Nephron (organoid): Measurements from ENCODE around the gene CCDC28A.

ENCODE experiments used
- H3K27ac Mint-ChIP-seq, 3 experiments: 2 replicates each; pipeline ENCODE4 v1.8.0; 2020; ENCODE audit warnings: mixed read lengths in 3 of 3, mild to moderate bottlenecking in 2 of 3, moderate library complexity in 1 of 3
- H3K27me3 Mint-ChIP-seq: 2 replicates; pipeline ENCODE4 v1.8.0; 2021; ENCODE audit warnings: low read depth, mild to moderate bottlenecking, moderate library complexity, mixed read lengths
- H3K36me3 Mint-ChIP-seq: 2 replicates; pipeline ENCODE4 v1.8.0; 2020; ENCODE audit warnings: low read depth, mixed read lengths
- H3K4me1 Mint-ChIP-seq: 2 replicates; pipeline ENCODE4 v1.8.0; 2020; ENCODE audit warnings: mixed read lengths
- H3K4me3 Mint-ChIP-seq, 3 experiments: 2 replicates each; pipeline ENCODE4 v1.8.0; 2020; ENCODE audit warnings: mild to moderate bottlenecking in 3 of 3, mixed read lengths in 3 of 3, moderate library complexity in 2 of 3
- H3K9me3 Mint-ChIP-seq: 2 replicates; pipeline ENCODE4 v1.8.0; 2020; ENCODE audit warnings: mixed read lengths
- TF ChIP-seq, protein P1 (sequence below), 3 experiments: fragments of 200-600 bp; sonication (generic); IDR thresholded peaks; one replicate each; pipeline ENCODE4 v1.5.0; 2021; ENCODE audit warnings: antibody characterized with exemption in 3 of 3; ENCODE audit not compliant: unreplicated experiment in 3 of 3

CCDC28A gene

DNA sequence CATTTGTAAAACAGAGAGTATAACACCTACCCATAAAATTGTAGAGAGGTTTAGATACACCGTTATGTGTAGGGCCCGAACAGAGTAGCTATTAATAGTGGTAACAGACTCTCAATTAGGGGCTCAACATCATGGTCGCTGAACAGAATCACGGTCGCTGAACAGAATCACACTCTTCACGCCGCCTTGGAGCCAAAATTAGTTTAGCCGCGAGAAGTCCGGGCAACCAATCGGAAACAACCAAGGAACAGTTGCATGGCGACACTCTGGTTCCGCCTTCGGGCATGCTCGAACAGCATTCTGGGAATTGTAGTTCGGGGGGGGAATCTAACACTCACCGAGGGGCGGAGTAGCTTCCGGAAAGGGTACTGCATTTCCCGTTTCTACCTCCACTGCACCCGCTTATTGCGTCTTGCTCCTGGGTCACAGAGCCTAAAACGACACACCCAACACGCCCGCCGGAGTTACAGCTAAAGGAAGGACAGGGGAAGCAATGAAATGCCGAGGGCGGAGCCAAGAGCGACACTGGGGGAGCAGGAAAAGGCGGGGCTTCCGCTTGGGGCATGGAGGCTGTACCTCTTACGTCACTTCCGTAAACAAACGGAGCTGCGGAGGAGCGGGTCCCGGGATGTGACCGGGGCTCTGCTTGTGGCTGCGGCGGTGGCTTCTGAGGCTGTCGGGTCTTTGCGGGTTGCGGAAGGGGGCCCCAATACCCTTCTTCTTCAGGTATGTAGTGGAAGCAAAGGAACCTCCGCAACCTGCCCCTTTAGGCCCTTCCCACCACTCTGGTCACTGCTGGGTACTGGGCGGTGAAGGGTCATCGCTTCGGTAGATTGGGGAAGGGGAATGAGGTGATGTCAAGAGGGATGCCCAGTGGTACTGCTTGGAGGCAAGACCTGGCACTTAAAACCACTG, at the start of gene CCDC28A:
TSS of gene CCDC28A (plus strand) at position 593 of the 915 bp plus-strand sequence. CDS start 2,352 bp downstream, outside the sequence.
- Mint-ChIP-seq H3K27ac (peak within 1 kb of the TSS; percentile 98 to 99 (median 99)), H3K4me3 (peak within 1 kb of the TSS; percentile 99 to 100 (median 99)), H3K4me1 (peaks cover 10% of the 10 kb centered on the region), H3K9me3 (no peaks in the 10 kb centered on the region), H3K27me3 (no peaks in the 10 kb centered on the region), H3K36me3 (peaks cover 6% of the 10 kb centered on the region)
- TF ChIP-seq, protein P1, sequence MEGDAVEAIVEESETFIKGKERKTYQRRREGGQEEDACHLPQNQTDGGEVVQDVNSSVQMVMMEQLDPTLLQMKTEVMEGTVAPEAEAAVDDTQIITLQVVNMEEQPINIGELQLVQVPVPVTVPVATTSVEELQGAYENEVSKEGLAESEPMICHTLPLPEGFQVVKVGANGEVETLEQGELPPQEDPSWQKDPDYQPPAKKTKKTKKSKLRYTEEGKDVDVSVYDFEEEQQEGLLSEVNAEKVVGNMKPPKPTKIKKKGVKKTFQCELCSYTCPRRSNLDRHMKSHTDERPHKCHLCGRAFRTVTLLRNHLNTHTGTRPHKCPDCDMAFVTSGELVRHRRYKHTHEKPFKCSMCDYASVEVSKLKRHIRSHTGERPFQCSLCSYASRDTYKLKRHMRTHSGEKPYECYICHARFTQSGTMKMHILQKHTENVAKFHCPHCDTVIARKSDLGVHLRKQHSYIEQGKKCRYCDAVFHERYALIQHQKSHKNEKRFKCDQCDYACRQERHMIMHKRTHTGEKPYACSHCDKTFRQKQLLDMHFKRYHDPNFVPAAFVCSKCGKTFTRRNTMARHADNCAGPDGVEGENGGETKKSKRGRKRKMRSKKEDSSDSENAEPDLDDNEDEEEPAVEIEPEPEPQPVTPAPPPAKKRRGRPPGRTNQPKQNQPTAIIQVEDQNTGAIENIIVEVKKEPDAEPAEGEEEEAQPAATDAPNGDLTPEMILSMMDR (IDR thresholded peaks at IDR 0.05; ENCODE audit: unreplicated experiment in 3 of 3), result no peak

DNA sequence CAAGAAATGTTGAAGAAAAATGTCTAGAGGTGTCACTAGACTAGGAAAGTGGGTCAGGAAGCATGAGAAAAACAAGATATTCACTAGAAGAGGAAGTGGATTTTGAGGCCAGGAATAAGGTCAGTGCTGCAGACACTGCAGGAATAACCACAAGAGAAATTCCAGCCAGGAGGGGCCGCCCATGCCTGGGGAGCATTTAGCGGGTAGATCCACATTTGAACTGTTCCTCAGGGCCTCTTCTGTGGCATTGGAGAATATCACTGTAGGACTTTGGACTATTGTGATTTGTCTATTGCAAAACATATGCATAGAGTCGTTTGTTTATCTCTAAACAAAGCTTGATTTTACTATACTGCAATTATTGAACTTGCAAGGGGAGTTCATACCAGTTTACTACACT, 49.6 kb upstream of the CCDC28A start:
- Mint-ChIP-seq H3K4me3 (no peak overlapping the region), H3K9me3 (peaks cover 2% of the 10 kb centered on the region), H3K27ac (no peak overlapping the region)

DNA sequence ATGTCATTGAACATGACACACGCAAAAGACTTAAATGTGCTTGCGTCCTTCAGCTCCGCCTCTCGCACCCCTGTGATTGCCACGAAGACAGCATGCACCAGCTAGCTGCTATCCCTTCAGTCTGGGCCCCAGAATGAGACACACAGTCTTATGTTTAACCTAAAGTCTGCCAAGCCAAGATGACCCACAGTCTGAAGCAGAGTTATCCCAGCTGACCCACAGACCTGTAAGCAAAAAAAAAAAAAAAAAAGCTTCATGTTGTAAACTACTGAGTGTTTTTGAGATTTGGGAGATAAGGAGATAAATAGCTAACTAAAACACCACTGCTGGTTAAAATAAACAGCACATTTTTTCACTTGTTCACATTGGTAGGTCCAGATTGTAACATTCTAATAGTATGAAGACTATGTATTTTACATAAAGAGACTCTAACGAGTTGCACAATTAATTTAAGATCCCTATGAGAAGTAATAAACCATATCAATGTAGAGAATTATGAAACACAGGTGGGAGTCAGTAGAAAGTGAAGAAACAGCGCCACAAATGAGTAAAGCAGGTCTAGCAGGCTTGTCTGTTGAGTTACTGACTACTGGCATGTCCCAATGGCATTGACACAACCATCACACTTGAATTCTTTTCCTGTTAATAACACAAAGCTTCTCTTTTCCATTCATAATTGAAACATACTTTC, 47.4 kb upstream of the CCDC28A start:
- H3K27ac Mint-ChIP-seq, result no peak overlapping the region
- TF ChIP-seq, protein P1 (IDR thresholded peaks at IDR 0.05; ENCODE audit: unreplicated experiment in 3 of 3), result no peak
- H3K27me3 Mint-ChIP-seq, result no peaks in the 10 kb centered on the region
- no peaks in the 10 kb centered on the region for H3K36me3 Mint-ChIP-seq
- H3K9me3 Mint-ChIP-seq, result peaks cover 2% of the 10 kb centered on the region
- H3K4me1 Mint-ChIP-seq, result no peaks in the 10 kb centered on the region
- H3K4me3 Mint-ChIP-seq, result no peak overlapping the region

More for the DNA sequence above, 49.6 kb upstream of the CCDC28A start:
- TF ChIP-seq, protein P1 (IDR thresholded peaks at IDR 0.05; ENCODE audit: unreplicated experiment in 3 of 3), result no peak
- Mint-ChIP-seq H3K4me1 (no peaks in the 10 kb centered on the region), H3K27me3 (no peaks in the 10 kb centered on the region), H3K36me3 (no peaks in the 10 kb centered on the region)

DNA sequence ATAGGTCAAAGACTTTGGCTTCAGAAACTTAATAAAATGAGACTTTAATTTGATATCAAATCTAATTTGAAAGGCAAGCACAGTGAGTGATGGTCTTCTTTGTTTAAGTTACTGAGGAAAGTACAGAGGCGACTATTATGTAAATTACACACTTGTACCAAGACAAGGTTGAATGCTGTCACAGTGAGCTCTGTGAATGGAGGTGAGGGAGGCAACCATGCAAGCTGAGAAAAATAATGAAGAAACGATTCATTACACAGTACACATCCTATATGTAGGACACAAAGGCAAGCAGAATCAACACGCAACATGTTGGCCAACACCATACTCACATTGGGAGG, 46.8 kb upstream of the CCDC28A start:
- Mint-ChIP-seq H3K36me3 (no peaks in the 10 kb centered on the region), H3K4me3 (no peak overlapping the region), H3K27me3 (no peaks in the 10 kb centered on the region), H3K9me3 (peaks cover 5% of the 10 kb centered on the region), H3K27ac (no peak overlapping the region), H3K4me1 (no peaks in the 10 kb centered on the region)
- TF ChIP-seq, protein P1 (IDR thresholded peaks at IDR 0.05; ENCODE audit: unreplicated experiment in 3 of 3), result no peak

DNA sequence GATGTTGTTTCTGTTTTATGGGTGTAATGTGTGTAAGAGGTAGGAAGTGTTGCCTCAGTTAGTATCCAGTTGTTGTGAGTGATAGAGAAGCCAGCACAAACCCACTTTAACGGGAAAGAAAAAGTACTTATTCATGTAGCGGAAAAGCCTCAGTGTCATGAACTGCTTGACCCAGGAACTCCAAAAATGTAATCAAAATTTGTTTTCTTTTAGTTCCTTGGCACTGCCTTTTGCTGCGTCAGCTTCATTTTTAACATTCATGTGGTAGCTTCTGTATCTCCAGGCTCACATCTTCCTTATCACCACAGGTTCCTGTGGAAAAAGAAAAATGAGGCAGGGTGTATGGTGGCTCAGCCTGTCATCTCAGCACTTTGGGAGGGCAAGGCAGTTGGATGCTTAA, 46.4 kb upstream of the CCDC28A start:
- H3K4me1 Mint-ChIP-seq, result no peaks in the 10 kb centered on the region
- H3K36me3 Mint-ChIP-seq, result no peaks in the 10 kb centered on the region
- H3K27ac Mint-ChIP-seq, result no peak overlapping the region
- no peak overlapping the region for H3K4me3 Mint-ChIP-seq
- TF ChIP-seq, protein P1 (IDR thresholded peaks at IDR 0.05; ENCODE audit: unreplicated experiment in 3 of 3), result no peak
- H3K27me3 Mint-ChIP-seq, result no peaks in the 10 kb centered on the region
- peaks cover 7% of the 10 kb centered on the region for H3K9me3 Mint-ChIP-seq
